ENCODE data around the gene MORN4.

Gene MORN4

GRCh38 chr10:97664282-97664850 lies 31.1 kb upstream of the MORN4 start:
- TF ChIP-seq POLR2AphosphoS5 (IDR thresholded peaks at IDR 0.05; ENCODE audit: low read depth, low read length), result no peak
- no peak for TF ChIP-seq REST (IDR thresholded peaks at IDR 0.05; ENCODE audit: insufficient read depth in 1 of 2, low read depth in 2 of 2, low read length in 2 of 2)
- TF ChIP-seq TAF1 (IDR thresholded peaks at IDR 0.05; ENCODE audit: borderline replicate concordance, insufficient read depth, low read length), result no peak
- TF ChIP-seq FOXP2 (optimal IDR thresholded peaks at IDR 0.05; ENCODE audit: borderline replicate concordance, extremely low read depth, extremely low read length, insufficient read depth), result no peak
- TF ChIP-seq SIN3A (IDR thresholded peaks at IDR 0.05; ENCODE audit: borderline replicate concordance, insufficient read depth, low read length), result no peak

GRCh38 chr10:97659589-97659988 lies 26.3 kb upstream of the MORN4 start:
- TF ChIP-seq FOXP2 (optimal IDR thresholded peaks at IDR 0.05; ENCODE audit: borderline replicate concordance, extremely low read depth, extremely low read length, insufficient read depth), result peak; percentile 23
- TF ChIP-seq REST (IDR thresholded peaks at IDR 0.05; ENCODE audit: insufficient read depth in 1 of 2, low read depth in 2 of 2, low read length in 2 of 2), result no peak

- TF ChIP-seq REST (IDR thresholded peaks at IDR 0.05; ENCODE audit: insufficient read depth in 1 of 2, low read depth in 2 of 2, low read length in 2 of 2), result no peak
- TF ChIP-seq FOXP2 (optimal IDR thresholded peaks at IDR 0.05; ENCODE audit: borderline replicate concordance, extremely low read depth, extremely low read length, insufficient read depth), result no peak
- TF ChIP-seq POLR2AphosphoS5 (IDR thresholded peaks at IDR 0.05; ENCODE audit: low read depth, low read length), result no peak
- no peak for TF ChIP-seq TAF1 (IDR thresholded peaks at IDR 0.05; ENCODE audit: borderline replicate concordance, insufficient read depth, low read length)
- TF ChIP-seq SIN3A (IDR thresholded peaks at IDR 0.05; ENCODE audit: borderline replicate concordance, insufficient read depth, low read length), result no peak
Observed at GRCh38 chr10:97656777-97657176, 23.5 kb upstream of the MORN4 start.

- TF ChIP-seq POLR2AphosphoS5 (IDR thresholded peaks at IDR 0.05; ENCODE audit: low read depth, low read length) (no peak), SIN3A (IDR thresholded peaks at IDR 0.05; ENCODE audit: borderline replicate concordance, insufficient read depth, low read length) (no peak), FOXP2 (optimal IDR thresholded peaks at IDR 0.05; ENCODE audit: borderline replicate concordance, extremely low read depth, extremely low read length, insufficient read depth) (no peak), REST (IDR thresholded peaks at IDR 0.05; ENCODE audit: insufficient read depth in 1 of 2, low read depth in 2 of 2, low read length in 2 of 2) (no peak), TAF1 (IDR thresholded peaks at IDR 0.05; ENCODE audit: borderline replicate concordance, insufficient read depth, low read length) (no peak)
Observed at GRCh38 chr10:97651773-97652172, 18.5 kb upstream of the MORN4 start.

GRCh38 chr10:97650726-97651125 lies 17.4 kb upstream of the MORN4 start:
- no peak for TF ChIP-seq REST (IDR thresholded peaks at IDR 0.05; ENCODE audit: insufficient read depth in 1 of 2, low read depth in 2 of 2, low read length in 2 of 2)
- TF ChIP-seq POLR2AphosphoS5 (IDR thresholded peaks at IDR 0.05; ENCODE audit: low read depth, low read length), result no peak
- no peak for TF ChIP-seq SIN3A (IDR thresholded peaks at IDR 0.05; ENCODE audit: borderline replicate concordance, insufficient read depth, low read length)
